ENCODE data around the gene TBC1D5.
"Not testable (repeated sequence)": the region's sequence is repeated elsewhere in the genome, so short reads cannot be mapped to it uniquely, and the experiment has no call there.

DNA sequence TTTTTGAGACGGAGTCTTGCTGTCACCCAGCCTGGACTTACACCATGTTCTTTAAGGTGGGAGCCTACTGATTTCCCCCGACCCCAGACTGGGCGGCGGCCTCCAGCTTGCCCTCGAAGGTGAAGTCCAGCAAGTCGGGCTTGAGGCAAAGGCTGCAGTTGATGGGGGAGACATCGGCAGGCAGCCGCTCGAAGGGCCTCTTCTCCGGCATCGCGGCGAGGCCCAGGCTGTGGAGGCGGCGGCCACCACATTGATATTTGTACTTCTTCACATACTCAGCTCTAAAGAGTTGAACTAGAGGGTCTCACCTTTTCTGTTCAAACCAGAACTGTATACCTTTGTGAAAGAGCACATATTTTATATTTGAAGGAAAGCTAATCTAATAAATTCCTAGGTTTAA, 36.4 kb downstream of the TBC1D5 start:
- TF ChIP-seq EZH2 (IDR thresholded peaks at IDR 0.05; ENCODE audit: borderline replicate concordance, low read length); CTCF (conservative IDR thresholded peaks at IDR 0.05 in 1 of 2, IDR thresholded peaks at IDR 0.05 in 1 of 2; ENCODE audit: extremely low read depth in 1 of 2, insufficient read depth in 1 of 2, low read depth in 1 of 2, low read length in 2 of 2): not testable (repeated sequence)

Data from mammary epithelial cell (primary cell).